Mucosa of descending colon (tissue), 3 donors: ENCODE data around the gene ACD. TPM values are rescaled to one million over a fixed set of nuclear protein-coding genes. Genes with fewer than 3 reads are reported as not detected.
A peak's percentile ranks its signal among the peaks of the same experiment; 100 is the strongest.

ENCODE experiments used
- ATAC-seq: fragments of 200-7000 bp; cut with Tn5 transposase; one replicate; pipeline ENCODE4 v1.9.1; 2020; ENCODE audit warnings: mild to moderate bottlenecking, moderate library complexity
- DNase-seq, 3 donors: peaks; one replicate each; pipeline ENCODE4 v3.0.0-alpha.2; 2020
- H3K36me3 ChIP-seq: fragments of 200-600 bp; one replicate; pipeline ENCODE4 v1.8.0; 2021; ENCODE audit warnings: low read depth, mild to moderate bottlenecking
- H3K4me1 ChIP-seq: fragments of 200-600 bp; one replicate; pipeline ENCODE4 v1.8.0; 2021; ENCODE audit warnings: low read depth, mild to moderate bottlenecking
- H3K4me3 ChIP-seq: fragments of 200-600 bp; one replicate; pipeline ENCODE4 v1.8.0; 2021; ENCODE audit warnings: mild to moderate bottlenecking
- H3K9me3 ChIP-seq: fragments of 200-600 bp; one replicate; pipeline ENCODE4 v1.8.0; 2021; ENCODE audit warnings: mild to moderate bottlenecking
- intact Hi-C, 2 donors: fragments of 100-400 bp; cut with DNase I in 1 of 2; cut with micrococcal nuclease in 1 of 2; formaldehyde crosslinking; loops; one replicate each; pipeline versions ENCODE4 v1.11.0 to v1.11.1; 2022; cut with DNase I, micrococcal nuclease
- total RNA-seq, 3 donors: library from RNA; stranded (reverse); fragmentation: NEBNext Ultra II Directional in 2 of 3; extraction: Animal tissue kit (Norgen Biotek cat#: 25700) in 2 of 3; gene quantifications; one replicate each; pipeline versions ENCODE4 v1.2.1 to v1.2.4, GENCODE V29; 2021 to 2023
- TF ChIP-seq, protein P1 (sequence below): fragments of 200-600 bp; IDR thresholded peaks from one replicate; pipeline ENCODE4 v1.8.0; 2022; ENCODE audit warnings: antibody characterized with exemption, mild to moderate bottlenecking
- donor health status: DM: no; HTN: no; CAD: no; lungs with moderate emphysema.
- donor health status: DM: no; HTN: no; CAD: no.
- donor health status: DM: no; HTN: yes; CAD: no.

ACD gene
- total RNA-seq, 3 donors from 2014 or later: 8.9 to 17.1 (median 11.5) TPM

DNA sequence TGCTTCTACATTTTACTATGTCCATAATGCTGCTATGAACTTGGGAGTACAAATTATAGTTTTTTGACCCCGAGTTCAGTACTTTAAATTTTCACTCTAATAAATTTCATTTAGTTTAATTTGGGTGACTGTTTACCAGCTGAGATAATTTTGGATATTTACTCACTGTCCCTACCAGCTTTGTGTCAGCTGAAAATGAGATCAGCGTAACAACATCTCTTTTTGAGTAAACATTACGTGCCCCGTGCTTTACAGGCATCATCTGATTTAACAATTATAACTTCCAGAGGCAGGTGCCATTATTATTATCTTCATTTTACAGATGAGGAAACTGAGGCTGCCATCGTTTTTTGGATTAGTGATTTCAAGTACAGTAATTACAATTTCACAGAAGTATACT is 44.0 kb upstream of the ACD start:
- intact Hi-C loops: no loop called here
- ATAC-seq: no peak
- no peaks in the 10 kb centered on the region for H3K36me3 ChIP-seq
- TF ChIP-seq, protein P1, sequence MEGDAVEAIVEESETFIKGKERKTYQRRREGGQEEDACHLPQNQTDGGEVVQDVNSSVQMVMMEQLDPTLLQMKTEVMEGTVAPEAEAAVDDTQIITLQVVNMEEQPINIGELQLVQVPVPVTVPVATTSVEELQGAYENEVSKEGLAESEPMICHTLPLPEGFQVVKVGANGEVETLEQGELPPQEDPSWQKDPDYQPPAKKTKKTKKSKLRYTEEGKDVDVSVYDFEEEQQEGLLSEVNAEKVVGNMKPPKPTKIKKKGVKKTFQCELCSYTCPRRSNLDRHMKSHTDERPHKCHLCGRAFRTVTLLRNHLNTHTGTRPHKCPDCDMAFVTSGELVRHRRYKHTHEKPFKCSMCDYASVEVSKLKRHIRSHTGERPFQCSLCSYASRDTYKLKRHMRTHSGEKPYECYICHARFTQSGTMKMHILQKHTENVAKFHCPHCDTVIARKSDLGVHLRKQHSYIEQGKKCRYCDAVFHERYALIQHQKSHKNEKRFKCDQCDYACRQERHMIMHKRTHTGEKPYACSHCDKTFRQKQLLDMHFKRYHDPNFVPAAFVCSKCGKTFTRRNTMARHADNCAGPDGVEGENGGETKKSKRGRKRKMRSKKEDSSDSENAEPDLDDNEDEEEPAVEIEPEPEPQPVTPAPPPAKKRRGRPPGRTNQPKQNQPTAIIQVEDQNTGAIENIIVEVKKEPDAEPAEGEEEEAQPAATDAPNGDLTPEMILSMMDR: no peak
- no peak for DNase-seq
- no peaks in the 10 kb centered on the region for H3K4me1 ChIP-seq
- no peak overlapping the region for H3K4me3 ChIP-seq
- H3K9me3 ChIP-seq: no peaks in the 10 kb centered on the region

DNA sequence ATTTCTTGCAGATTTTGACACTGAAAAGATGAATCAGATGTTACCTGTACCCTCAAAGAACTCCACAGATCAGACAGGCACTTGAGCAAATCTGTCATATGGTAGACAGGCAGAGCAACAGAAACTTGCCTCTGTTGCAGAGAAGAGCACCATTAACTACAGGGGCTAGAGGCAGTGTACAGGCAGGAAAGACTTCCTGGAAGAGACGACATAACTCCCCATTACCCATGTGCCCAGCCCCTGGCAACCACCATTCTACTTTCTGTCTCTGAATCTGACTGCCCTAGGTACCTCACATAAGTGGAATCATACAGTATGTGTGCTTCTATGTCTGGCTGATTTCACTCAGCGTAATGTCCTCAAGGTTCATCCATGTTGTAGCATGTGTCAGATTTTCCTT is 43.6 kb upstream of the ACD start:
- ATAC-seq (no peak), DNase-seq (no peak)
- Histone ChIP-seq H3K4me1 (peaks cover 2% of the 10 kb centered on the region), H3K36me3 (no peaks in the 10 kb centered on the region), H3K9me3 (no peaks in the 10 kb centered on the region), H3K4me3 (no peak overlapping the region)
- TF ChIP-seq, protein P1: no peak
- intact Hi-C loops: no loop called here

DNA sequence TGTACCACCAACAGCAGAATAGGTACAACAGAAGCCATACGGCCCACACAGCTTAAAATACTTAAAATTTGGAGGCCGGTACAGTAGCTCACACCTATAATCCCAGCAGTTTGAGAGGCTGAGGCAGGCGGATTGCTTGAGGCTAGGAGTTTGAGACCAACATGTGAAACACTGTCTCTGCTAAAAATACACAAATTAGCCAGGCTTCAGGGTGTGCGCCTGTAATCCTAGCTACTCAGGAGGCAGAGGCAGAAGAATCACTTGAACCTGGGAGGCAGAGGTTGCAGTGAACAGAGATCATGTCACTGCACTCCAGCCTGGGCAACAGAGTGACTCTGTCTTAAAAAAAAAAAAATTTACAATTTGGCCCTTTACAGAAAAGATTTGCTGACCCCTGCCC is 42.1 kb upstream of the ACD start:
- Histone ChIP-seq H3K4me1 (peaks cover 12% of the 10 kb centered on the region), H3K36me3 (no peaks in the 10 kb centered on the region), H3K9me3 (no peaks in the 10 kb centered on the region), H3K4me3 (no peak overlapping the region)
- TF ChIP-seq, protein P1: no peak
- DNase-seq: no peak
- intact Hi-C loops: no loop called here
- ATAC-seq: no peak

DNA sequence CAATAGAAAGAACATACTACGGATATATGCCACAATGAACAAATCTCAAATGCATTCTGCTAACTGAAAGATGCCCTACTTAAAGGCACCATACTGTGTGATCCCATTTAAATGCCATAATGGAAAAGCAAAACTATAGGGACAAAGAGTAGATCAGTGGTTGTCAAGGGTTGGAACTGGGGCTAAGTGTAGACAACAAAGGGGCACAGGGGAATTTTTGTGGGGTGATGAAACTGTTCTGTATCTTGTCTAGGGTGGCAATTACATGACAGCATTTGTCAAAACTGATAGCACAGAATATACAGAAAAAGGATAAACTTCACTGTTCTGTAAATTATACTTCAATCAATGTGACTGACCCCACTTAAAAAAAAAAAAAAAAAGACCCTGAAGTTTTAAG is 41.4 kb upstream of the ACD start:
- Histone ChIP-seq H3K4me1 (peaks cover 12% of the 10 kb centered on the region), H3K36me3 (no peaks in the 10 kb centered on the region), H3K9me3 (no peaks in the 10 kb centered on the region), H3K4me3 (no peak overlapping the region)
- no peak for ATAC-seq
- TF ChIP-seq, protein P1: no peak
- intact Hi-C loops: no loop called here
- no peak for DNase-seq

DNA sequence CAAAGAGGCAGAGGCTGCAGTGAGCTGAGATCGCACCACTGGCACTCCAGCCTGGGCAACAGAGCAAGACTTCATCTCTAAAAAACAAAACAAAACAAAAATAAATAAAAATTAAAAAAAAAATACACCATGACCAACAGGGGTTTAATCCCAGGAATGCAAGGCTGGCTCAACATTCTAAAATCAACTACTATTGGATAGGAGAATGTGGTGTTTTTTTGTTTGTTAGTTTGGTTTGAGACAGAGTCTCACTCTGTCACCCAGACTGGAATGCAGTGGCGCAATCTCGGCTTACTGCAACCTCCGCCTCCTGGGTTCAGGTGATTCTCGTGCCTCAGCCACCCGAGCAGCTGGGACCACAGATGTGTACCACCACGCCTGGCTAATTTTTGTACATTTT is 39.2 kb upstream of the ACD start:
- no peak for ATAC-seq
- Histone ChIP-seq H3K36me3 (no peaks in the 10 kb centered on the region), H3K9me3 (no peaks in the 10 kb centered on the region), H3K4me3 (no peak overlapping the region), H3K4me1 (peaks cover 12% of the 10 kb centered on the region)
- intact Hi-C loops: no loop called here
- TF ChIP-seq, protein P1: no peak
- no peak for DNase-seq

DNA sequence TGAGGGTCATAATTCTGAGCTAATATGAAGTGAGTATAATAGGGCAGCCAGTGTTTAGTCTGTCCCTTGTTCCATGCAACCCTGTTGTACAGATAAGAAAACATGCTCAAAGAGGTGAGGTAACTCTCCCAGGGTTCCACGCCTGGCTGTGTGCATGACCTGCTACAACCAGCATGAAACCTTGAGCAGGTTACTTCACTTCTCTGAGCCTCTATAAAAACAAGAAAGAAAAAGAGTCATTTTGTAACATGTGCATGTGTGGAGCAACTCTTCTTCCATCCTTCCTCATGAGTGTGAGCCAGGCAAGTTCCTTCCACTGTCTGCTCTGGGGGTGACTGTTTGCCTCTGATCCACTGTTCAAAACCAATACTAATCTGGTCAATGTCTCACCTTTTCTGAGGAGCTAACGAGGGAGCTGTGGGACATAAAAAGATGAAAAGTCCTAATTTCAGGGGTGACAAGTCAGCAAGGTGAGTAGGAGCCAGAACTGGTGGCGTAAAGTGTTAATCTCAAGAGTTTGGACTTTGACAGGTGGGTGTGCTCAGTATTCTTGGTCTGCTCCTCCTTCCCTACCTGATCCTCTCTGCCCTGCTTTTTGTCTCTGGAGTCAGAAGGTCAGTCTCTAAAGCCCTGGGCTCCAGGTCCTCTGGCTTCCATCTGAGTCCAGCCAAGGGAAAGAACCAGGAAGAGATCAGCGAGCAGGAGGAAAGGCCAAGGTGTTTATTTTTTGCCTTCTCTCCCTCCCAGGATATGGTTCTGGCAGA is 37.5 kb upstream of the ACD start:
- H3K9me3 ChIP-seq: no peaks in the 10 kb centered on the region
- H3K36me3 ChIP-seq: no peaks in the 10 kb centered on the region
- TF ChIP-seq, protein P1: no peak
- DNase-seq (no peak), ATAC-seq (peak; percentile 94)
- H3K4me3 ChIP-seq: no peak overlapping the region
- H3K4me1 ChIP-seq: peaks cover 12% of the 10 kb centered on the region
- intact Hi-C loops: no loop called here
